ENCODE data around the gene SORCS3.

Gene SORCS3

DNA sequence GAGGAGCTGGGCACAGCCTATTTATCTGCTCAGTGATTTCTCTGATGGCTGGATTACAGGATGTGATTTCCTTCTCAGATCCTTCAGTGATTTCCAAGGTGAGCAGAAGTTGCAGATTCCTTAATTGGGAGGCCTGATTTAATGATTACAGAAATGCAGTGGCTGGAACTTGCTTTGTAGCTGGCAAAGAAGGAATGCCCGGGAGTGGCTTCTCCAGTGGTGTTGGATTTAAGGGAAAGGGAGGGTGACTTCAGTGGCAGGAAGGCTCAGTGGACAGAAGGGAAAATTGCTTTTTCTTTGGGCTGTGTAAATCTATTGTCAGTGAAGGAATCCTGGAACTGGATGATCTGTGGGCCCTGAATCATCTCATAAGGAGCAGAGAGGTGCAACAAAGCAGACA, 5.1 kb downstream of the SORCS3 start:
- DNase-seq = no peak

- DNase-seq = no peak
Observed at GRCh38 chr10:104648421-104648820, 7.3 kb downstream of the SORCS3 start.

- peak; percentile 20 for DNase-seq
Observed at GRCh38 chr10:104650072-104650471, 9.0 kb downstream of the SORCS3 start.

GRCh38 chr10:104650635-104651331, 9.7 kb downstream of the SORCS3 start:
- no peak for DNase-seq

DNA sequence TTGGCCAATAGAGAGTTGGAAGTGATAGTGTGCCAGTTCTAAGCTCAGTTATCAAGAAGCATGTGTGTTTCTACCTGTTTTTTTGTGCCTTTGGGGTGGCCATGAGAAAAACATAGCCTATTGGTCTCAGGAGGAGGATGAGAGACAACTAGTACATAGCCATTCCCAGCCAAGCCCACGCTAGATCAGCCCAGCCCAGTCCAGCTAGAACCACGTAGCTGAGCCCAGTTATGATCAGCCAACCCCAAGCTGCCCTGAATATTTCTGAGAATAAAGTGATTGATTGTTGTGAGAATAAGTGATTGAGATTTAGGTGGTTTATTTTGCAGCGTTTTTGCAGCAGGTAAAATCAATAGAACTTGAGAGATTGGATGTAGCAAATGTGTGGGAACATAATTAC, 15.9 kb downstream of the SORCS3 start:
- DNase-seq = no peak

DNA sequence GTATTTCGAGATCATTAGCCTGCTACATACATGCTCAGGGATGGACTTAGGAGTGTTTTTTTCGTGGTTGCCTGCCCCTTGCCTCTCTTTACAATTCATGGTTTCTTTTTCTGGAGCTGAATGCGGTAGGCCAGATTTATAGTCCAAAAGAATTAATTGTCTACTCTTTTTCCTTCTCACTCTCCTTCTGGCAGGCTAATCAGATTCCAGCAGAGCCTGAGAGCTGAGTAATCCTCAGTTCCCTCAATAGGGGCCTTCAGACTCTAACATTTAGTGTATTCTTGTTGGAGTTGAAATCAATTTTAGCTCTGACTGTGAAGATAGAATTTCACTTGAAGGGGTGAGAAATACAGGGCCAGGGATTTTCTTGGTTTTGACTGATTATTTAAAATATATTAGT, 16.4 kb downstream of the SORCS3 start:
- DNase-seq = no peak

GRCh38 chr10:104658067-104658466, 17.0 kb downstream of the SORCS3 start:
- no peak for DNase-seq

GRCh38 chr10:104659809-104660208, 18.7 kb downstream of the SORCS3 start:
- no peak for DNase-seq

DNA sequence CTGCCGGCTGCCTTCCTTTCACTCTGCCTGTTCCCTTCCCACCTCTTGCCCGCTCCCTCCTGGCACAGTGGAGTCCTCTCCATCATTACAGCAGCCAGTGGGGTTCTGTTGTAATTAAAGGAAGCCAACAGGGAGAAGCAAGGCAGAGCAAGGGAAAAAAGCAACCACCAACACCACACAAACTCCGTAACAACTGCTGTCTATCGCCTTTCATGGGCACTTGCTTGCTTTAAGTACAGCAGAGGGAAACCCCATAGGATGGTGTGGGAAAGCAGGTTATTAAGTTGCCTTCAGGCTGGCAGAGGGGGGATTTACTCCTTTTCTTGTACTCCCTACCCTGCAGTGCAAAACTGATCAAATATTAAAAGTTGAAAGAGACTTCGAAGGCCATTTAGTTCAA, 22.0 kb downstream of the SORCS3 start:
- DNase-seq = no peak

- no peak for DNase-seq
Observed at GRCh38 chr10:104663563-104663962, 22.5 kb downstream of the SORCS3 start.

GRCh38 chr10:104664205-104664604, 23.1 kb downstream of the SORCS3 start:
- no peak for DNase-seq

DNA sequence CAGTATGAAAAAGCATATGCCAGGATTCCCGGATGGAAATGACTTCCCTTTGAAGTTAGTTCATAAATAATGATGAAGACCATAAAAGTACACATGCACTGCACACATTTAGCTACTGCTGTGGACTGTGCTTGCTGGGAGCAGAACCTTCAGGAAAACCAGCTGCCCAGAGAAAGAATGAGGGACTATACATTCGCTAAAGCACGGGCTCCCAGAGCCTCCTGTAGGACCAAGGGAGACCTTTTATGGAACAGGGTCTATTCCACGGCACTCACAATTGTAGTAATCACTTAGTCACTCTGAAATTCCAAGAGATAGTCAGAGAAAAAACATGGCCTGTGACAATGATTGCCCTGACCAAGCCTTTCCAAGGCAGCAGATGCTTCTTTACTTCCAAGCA, 24.1 kb downstream of the SORCS3 start:
- DNase-seq = no peak

DNA sequence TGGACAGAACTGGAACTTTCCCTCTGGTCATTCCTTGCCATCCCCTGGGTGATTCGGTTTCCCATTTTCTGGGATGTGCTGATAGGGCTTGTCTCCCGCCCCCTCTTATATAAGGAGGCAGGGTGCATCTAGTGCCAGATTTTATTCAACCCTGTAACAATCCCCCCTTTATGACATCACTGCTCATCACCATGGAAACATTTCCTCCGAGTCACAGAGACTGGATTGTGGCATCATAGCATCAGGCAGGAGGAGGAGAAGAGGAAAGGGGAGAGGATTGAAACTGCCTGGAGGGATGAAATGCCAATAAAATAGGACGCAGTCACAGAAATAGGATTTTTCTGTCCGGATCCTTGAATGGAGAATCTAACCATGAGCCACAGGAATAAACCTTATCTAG, 25.0 kb downstream of the SORCS3 start:
- no peak for DNase-seq

GRCh38 chr10:104676874-104677273, 35.8 kb downstream of the SORCS3 start:
- DNase-seq = no peak

GRCh38 chr10:104678658-104679057, 37.6 kb downstream of the SORCS3 start:
- no peak for DNase-seq

- peak; percentile 51 for DNase-seq
Observed at GRCh38 chr10:104680467-104681401, 39.6 kb downstream of the SORCS3 start.

DNA sequence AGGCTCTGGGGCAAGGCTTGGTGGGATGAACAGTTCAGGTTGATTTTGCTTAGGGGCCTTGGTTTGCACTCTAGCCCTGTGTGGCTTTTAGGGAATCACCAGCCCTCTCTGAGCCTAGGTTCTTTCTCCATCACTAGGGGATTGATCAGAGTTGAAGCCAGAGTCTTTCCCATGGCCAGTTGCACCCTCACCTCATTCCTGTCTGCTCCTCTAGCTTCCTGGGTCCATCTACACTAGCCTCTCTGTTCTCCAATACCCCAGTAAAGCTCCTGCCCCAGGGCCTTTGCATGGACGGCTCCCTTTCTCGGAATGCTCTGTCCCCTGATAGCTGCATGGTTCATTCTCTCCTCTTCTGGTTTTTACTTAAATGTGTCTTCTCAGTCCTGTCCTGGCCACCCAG, 40.4 kb downstream of the SORCS3 start:
- DNase-seq = no peak

DNA sequence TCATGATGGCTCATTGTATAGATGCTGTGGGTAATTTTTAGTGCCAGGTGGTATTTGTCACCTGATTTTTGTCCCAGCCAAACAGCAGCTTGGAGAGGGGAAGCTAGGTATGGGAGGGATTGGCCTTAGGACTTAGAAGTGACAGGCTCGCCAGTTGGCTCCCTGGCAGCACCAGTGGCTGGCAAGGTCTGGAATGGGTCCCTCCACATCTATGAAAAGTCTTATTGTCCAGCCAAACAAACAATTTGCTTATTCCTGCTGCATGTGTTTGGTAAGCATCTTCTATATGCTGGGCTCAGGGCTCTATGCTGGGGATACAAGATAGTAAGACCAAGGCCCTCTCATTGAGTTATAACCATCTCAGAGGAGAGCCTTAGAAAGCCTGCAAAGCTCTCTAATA, 42.5 kb downstream of the SORCS3 start:
- DNase-seq = no peak

DNA sequence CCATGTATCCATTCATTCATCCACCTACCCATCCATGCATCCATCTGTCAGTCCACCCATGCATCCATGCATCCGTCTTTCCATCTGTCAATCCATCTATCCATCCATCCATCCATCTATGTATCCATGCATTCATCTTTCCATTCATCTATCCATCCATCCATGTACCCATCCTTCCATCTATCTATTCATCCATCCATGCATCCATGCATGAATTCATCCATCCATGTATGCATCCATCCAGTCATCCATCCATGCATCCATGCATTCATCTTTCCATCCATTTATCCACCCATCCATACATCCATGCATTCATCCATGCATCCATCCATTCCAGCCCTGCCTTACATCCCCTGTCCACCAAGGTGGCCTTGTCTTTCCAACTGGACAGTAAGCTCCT, 45.7 kb downstream of the SORCS3 start:
- DNase-seq = no peak

- no peak for DNase-seq
Observed at GRCh38 chr10:104688251-104689042, 47.4 kb downstream of the SORCS3 start.

GRCh38 chr10:104689105-104689504, 48.0 kb downstream of the SORCS3 start:
- no peak for DNase-seq

DNA sequence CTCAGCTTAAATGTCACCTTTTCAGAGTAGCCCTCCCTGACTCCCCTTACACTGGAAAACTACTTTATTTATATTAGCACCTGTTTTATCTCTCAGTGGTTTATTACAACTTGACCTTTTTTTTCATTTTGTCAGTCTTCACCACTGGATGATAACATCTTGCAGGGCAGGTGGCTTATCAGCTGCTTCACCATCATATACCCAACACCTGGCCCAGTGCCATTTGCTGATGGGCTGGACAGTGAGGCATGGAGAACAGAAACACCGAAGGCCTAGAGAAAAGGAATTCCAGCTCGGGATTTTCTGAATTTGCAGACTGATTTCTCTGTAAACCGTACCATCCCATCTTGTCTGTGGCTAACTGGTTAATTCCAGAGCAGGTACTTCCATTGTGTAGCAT, 48.5 kb downstream of the SORCS3 start:
- DNase-seq = no peak

DNA sequence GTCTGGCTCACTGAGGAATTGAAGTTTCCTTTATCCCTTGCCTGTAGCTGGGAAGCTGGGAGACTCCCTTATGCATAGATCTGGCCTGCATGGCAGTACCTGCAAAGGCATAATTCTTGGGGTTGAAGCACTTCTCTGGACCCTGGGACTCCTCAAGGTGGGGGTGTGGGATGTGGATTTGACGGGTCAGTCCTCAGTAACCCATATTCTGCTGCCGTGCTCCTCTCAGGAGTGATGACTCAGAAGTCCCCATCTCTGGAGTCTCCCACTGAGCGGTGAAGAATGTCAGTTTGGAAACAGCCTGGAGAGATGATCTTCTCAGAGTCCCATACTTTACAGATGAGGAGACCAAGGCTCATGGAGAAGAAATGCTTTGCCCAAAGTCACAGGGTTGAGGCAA, 49.0 kb downstream of the SORCS3 start:
- DNase-seq = no peak

DNA sequence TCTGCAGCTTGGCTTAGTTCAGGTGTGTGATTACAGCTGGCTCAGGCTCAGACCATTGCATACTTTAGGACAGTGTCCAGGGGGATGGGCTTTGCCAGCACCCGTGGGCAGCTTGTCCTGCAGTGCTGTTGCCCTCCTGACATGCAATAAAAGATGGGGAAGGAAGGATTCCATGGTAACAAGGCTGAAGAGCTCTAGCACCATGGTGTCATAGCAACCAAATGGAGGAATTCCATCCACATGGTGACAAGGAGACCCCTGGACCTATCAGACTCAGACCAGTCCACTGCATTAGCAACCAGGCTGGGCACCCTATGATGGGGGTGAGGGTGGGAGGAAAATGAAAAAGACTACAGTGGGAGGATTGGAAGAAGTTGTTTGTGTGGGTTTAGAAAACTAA, 49.9 kb downstream of the SORCS3 start:
- DNase-seq = no peak

Data from NCI-H1436 (cell line).